Lower leg skin (tissue), 4 donors: ENCODE results near the gene RTP2. TPM values are rescaled to one million over a fixed set of nuclear protein-coding genes. Genes with fewer than 3 reads are reported as not detected.

ENCODE experiments used
- DNase-seq, 2 donors: peaks; one replicate each; pipeline ENCODE4 v3.0.0-alpha.2; 2019; ENCODE audit warnings: low spot score in 2 of 2
- H3K4me3 ChIP-seq: fragments of 200-600 bp; sonication (generic); 2 replicates; pipeline ENCODE4 v1.5.1; 2017; ENCODE audit warnings: mild to moderate bottlenecking, low read depth; ENCODE audit not compliant: poor library complexity, severe bottlenecking
- CTCF ChIP-seq, 3 donors: fragments of 450-650 bp; IDR thresholded peaks; one replicate each; pipeline ENCODE4 v1.5.1; 2016; ENCODE audit warnings: antibody characterized with exemption in 3 of 3, mild to moderate bottlenecking in 3 of 3, moderate library complexity in 2 of 3
- POLR2A ChIP-seq, 2 donors: fragments of 450-650 bp; IDR thresholded peaks; one replicate each; pipeline ENCODE4 v1.6.1; 2016 to 2017; ENCODE audit warnings: antibody characterized with exemption in 2 of 2, mild to moderate bottlenecking in 1 of 2, moderate library complexity in 1 of 2
- WGBS, 2 donors: methylation state at CpG; one replicate each; pipeline ENCODE4 v1.1.5; 2018; 5-methylcytosine and 5-hydroxymethylcytosine counted together
- intact Hi-C: fragments of 100-400 bp; cut with DNase I; formaldehyde crosslinking; loops from one replicate; pipeline ENCODE4 v1.15.0; 2023; ENCODE audit warnings: low total_unique reads
- total RNA-seq, 4 donors: library from RNA; depleted of rRNA; stranded (reverse); fragments of >200 nt; gene quantifications; one replicate each; pipeline ENCODE4 v1.1.0, GENCODE V29; 2016

Gene RTP2
- not detected for total RNA-seq

DNA sequence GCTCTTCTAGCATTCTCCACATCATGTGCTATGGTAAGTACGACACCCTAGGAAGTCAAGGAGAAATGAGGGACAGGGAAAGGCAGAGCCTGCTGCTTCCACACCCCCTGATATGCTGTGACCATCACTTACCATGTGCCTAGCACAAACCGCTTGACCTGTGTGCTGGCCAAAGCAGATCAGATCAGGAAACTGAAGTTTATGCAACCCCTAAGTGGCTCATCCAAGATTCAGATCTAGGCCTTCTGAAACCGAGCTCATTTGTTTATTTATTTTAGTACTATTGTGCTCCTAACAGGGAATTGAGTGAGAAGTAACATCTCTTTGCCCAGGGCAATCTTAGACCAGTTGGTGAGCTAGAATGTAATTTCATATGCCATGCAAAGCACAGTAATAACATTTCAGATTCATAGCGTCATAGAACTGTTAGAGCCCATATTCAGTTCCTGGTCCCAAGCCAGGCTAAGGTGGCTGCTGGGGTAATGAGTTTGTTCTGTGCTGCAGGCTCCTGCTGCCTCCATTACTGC lies at the start of gene RTP2:
Gene RTP2 (minus strand): TSS at position 51 of the 527 bp plus-strand sequence. CDS start 429 bp downstream, outside the sequence.
- intact Hi-C loops, result no loop called here

GRCh38 chr3:187750513-187751123 lies 48.3 kb upstream of the RTP2 start:
- no peak for DNase-seq
- 44 to 49% methylated on average over 11 of the region's 11 CpGs for WGBS, 2 donors
- H3K4me3 ChIP-seq, result no peak overlapping the region
- intact Hi-C loops, result loop anchor here (5.0 to 10.0 kb wide), 2 partner anchors 294 to 882 kb away; no protein-coding TSS in a partner anchor
- TF ChIP-seq CTCF (IDR thresholded peaks at IDR 0.05) (no peak), POLR2A (IDR thresholded peaks at IDR 0.05) (no peak)

More for the DNA sequence above, at the start of gene RTP2:
- no peak within 1 kb of the TSS for H3K4me3 ChIP-seq
- DNase-seq, result no peak
- TF ChIP-seq POLR2A (IDR thresholded peaks at IDR 0.05) (no peak), CTCF (IDR thresholded peaks at IDR 0.05) (no peak)
- 62 to 66% methylated on average over 4 of the region's 4 CpGs for WGBS, 2 donors

- TF ChIP-seq POLR2A (IDR thresholded peaks at IDR 0.05) (no peak), CTCF (IDR thresholded peaks at IDR 0.05) (no peak)
- DNase-seq, result no peak
- 38 to 39% methylated on average over 14 of the region's 14 CpGs for WGBS, 2 donors
- H3K4me3 ChIP-seq, result no peak overlapping the region
- intact Hi-C loops, result loop anchor here (5.0 to 10.0 kb wide), 2 partner anchors 295 to 882 kb away; no protein-coding TSS in a partner anchor
Observed at GRCh38 chr3:187750006-187750512, 47.7 kb upstream of the RTP2 start.

DNA sequence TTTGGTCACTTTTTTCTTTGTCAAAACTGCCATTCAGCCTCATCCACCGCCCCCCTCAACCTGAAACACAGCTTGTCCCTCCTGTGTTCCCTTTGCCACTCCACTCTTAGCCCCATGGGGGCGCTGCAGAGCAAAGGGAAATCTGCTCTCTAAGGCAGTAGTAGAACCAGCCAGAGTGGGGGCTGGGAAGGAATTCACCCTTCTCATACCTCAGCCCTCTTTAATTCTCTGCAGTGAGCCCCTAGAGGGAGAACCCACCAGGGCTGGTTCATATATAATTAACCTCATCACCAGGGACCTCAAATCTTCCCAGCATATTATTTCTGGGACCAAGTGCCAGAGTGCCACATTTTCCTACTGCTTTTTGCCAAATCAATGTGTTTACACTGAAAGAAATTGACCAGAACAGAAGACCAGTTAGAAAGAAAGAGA lies 45.7 kb upstream of the RTP2 start:
- peak; percentile 94 to 98 for DNase-seq
- WGBS, 2 donors, result 4 to 6% methylated on average over 2 of the region's 2 CpGs
- H3K4me3 ChIP-seq, result no peak overlapping the region
- intact Hi-C loops, result loop anchor here (5.0 kb wide), 1 partner anchor 404 kb away; the partner anchor contains the start of gene LPP
- TF ChIP-seq POLR2A (IDR thresholded peaks at IDR 0.05), result no peak
- TF ChIP-seq CTCF (IDR thresholded peaks at IDR 0.05), result peak in 1 of 3 donors; percentile 98

DNA sequence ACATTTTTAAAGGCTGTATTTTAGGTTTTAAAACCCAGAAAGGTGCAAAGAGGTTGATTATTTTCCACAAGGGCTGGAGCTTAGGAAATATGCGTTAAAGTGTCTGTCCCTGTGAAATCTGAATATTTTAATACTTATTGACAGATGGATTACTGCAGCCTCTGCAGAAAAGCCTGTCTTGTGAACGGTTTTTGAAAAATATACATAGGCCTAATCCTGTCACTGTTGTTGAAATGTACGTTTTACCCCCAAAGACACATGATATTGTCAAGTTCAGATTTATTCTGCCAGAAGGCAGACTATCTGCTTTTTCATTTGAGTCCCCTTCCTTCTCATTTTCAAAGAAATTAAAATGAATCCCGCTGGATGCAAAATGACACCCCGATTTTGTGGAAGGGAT lies 45.1 kb upstream of the RTP2 start:
- intact Hi-C loops, result loop anchor here (5.0 kb wide), 1 partner anchor 405 kb away; the partner anchor contains the start of gene LPP
- no peak overlapping the region for H3K4me3 ChIP-seq
- 43 to 54% methylated on average over 5 of the region's 5 CpGs for WGBS, 2 donors
- DNase-seq, result no peak
- TF ChIP-seq CTCF (IDR thresholded peaks at IDR 0.05) (no peak), POLR2A (IDR thresholded peaks at IDR 0.05) (no peak)
